Adipocyte (in vitro differentiated cells): ENCODE measurements around the gene SLC22A23.

Experiments
- DNase-seq: peaks from one replicate; pipeline ENCODE4 v3.0.0-alpha.2; 2015; ENCODE audit warnings: low read depth
- H3K27me3 ChIP-seq: replicated peaks from 2 replicates; pipeline ENCODE4 v1.7.0; 2013; ENCODE audit warnings: mild to moderate bottlenecking, low read length, moderate library complexity; ENCODE audit not compliant: control insufficient read depth, insufficient read depth
- H3K36me3 ChIP-seq: 2 replicates; pipeline ENCODE4 v1.7.0; 2013; ENCODE audit warnings: low read length, mild to moderate bottlenecking, moderate library complexity; ENCODE audit not compliant: control insufficient read depth, insufficient read depth, severe bottlenecking
- H3K4me1 ChIP-seq: 2 replicates; pipeline ENCODE4 v1.7.0; 2013; ENCODE audit warnings: mild to moderate bottlenecking, low read length, moderate library complexity; ENCODE audit not compliant: control insufficient read depth, insufficient read depth
- H3K4me3 ChIP-seq: 2 replicates; pipeline ENCODE4 v1.7.0; 2013; ENCODE audit warnings: mild to moderate bottlenecking, low read length, moderate library complexity
- H3K9ac ChIP-seq: 2 replicates; pipeline ENCODE4 v1.7.0; 2013; ENCODE audit warnings: mild to moderate bottlenecking, low read length, moderate library complexity
- H3K9me3 ChIP-seq: 2 replicates; pipeline ENCODE4 v1.7.0; 2013; ENCODE audit warnings: mild to moderate bottlenecking, low read length, moderate library complexity; ENCODE audit not compliant: control insufficient read depth

SLC22A23 gene

DNA sequence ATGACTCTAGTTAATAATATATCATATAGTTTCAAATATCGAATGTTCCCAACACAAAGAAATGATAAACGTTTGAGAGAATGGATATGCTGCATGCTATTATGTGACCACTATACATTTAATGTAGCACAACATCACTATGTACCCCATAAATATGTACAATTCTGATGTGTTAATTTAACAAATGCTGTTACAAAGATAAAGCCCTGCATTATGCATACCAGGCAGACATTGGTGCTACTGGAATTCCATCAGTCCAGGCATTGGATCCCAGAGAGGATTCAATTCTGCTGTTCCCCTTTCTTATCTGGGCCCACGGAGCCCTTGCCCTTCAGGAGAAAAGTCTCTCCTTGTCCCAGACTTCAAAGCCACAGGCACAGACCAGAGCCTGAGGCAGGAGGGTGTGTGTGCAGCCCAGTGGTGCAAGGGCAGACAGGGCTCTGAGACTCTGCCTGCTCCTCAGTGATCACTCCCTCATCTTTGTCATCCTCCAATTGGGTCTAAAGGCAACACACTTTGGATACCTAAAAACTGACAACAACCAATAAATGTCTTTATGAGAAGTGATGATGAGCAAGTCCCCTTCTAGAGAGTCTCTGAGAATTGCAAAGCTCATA, 152.9 kb downstream of the SLC22A23 start:
- Histone ChIP-seq H3K4me3 (no peak overlapping the region), H3K27me3 (no peaks in the 10 kb centered on the region), H3K36me3 (peaks cover 26% of the 10 kb centered on the region), H3K4me1 (no peaks in the 10 kb centered on the region), H3K9ac (no peak overlapping the region), H3K9me3 (no peaks in the 10 kb centered on the region)
- no peak for DNase-seq

DNA sequence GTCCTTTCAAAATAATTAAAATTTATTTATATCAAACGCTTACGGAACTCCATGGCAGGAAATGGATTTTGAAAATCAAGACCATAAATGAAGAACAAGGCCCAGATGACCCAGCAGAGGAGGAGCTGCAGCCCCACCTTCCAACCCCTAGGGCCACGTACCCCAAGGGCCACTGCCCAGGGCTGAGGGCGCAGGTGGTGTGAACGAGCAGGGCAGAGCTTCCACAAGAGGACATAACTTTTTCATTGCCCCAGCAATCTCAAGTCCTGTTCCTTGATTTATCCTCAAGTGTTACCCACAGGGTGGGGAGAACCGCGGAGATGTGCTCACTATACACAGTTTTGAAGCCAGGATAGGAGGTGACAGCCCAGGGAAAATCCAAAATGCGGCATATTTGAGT, 155.3 kb downstream of the SLC22A23 start:
- H3K4me1 ChIP-seq: no peaks in the 10 kb centered on the region
- H3K36me3 ChIP-seq: peaks cover 36% of the 10 kb centered on the region
- DNase-seq: no peak
- no peak overlapping the region for H3K4me3 ChIP-seq
- H3K9me3 ChIP-seq: no peaks in the 10 kb centered on the region
- no peaks in the 10 kb centered on the region for H3K27me3 ChIP-seq
- H3K9ac ChIP-seq: no peak overlapping the region

DNA sequence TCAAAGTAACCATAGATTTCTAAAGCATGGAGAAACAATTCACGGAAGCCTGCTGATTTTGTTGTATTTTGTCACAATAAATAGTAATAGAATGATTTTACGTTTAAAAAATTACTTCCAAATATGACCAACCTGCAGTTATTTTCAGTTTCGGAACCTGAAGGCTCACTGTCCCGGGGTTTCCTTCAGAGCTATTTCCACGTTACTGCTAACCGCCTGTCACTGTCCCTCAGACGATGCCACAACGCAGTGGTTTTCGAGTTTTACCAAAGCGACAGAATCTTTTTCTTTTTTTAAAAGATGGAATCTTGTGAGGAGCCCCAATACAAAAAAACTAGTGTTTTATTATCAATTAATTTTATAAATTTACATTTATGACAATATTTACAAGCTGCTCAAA, 157.6 kb downstream of the SLC22A23 start:
- no peaks in the 10 kb centered on the region for H3K4me1 ChIP-seq
- peaks cover 37% of the 10 kb centered on the region for H3K36me3 ChIP-seq
- no peak overlapping the region for H3K9ac ChIP-seq
- no peak for DNase-seq
- H3K9me3 ChIP-seq: no peaks in the 10 kb centered on the region
- H3K27me3 ChIP-seq: no peaks in the 10 kb centered on the region
- H3K4me3 ChIP-seq: no peak overlapping the region

DNA sequence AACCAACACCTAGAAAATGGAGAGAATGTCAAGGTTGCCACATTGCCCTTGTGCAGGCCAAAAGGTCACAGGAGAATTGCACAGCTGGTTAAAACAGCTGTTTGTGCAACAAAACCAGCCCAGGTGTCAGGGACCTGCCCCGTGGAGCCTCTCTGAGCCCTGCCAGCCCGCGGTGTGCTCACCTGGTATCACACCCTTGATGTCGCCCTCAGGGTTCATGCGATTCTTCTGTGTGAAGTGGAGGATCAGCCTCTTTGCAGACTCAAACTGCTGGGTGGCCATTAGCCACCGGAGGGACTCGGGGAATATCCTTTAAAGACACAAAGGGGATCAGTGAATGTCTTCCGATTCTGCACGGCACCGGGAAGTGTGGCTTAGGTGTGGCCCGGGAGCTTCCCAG, 158.9 kb downstream of the SLC22A23 start:
- H3K4me3 ChIP-seq: no peak overlapping the region
- H3K27me3 ChIP-seq: no peaks in the 10 kb centered on the region
- H3K36me3 ChIP-seq: peaks cover 37% of the 10 kb centered on the region
- H3K9me3 ChIP-seq: no peaks in the 10 kb centered on the region
- no peak for DNase-seq
- H3K4me1 ChIP-seq: no peaks in the 10 kb centered on the region
- no peak overlapping the region for H3K9ac ChIP-seq

DNA sequence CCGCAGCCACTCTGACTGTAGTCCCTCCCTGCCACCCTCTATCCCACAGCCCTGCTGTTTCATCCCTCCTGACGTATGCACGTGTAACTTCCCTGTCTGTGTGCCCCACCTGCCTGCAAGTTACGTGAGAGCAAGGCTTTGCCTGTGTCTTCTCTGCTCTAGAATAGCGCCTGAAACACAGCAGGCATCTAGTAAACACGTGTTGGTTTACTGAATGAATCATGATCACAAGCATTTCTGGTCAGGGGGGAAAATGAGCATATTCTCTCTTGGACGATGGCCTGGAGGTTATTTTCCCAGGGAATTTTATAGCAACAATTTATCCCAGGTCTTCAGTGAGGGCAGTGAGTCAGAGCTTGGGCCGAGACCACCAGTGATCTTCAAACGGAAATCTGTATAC, 159.8 kb downstream of the SLC22A23 start:
- H3K36me3 ChIP-seq: peaks cover 43% of the 10 kb centered on the region
- DNase-seq: no peak
- H3K27me3 ChIP-seq: no peaks in the 10 kb centered on the region

DNA sequence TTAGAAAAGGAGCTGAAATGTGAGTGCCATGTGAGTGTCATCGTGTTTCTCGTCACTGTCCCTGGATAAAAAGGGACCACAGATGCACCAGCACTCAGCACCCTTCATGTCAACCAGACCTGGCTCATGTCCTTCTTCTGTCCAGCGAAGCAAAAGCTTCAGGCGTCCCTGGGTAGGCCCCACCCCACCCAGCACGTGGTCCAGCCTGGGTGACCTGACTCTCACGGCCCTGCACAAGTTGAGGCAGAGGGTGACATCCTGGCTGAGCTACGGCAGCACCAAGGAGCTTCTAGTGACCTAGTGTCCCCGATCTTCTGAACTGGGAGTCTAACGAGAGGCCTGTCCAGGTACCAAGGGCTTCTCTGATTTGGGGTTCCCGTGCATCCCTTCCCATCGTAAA, 160.3 kb downstream of the SLC22A23 start:
- Histone ChIP-seq H3K36me3 (peaks cover 48% of the 10 kb centered on the region), H3K4me3 (no peak overlapping the region), H3K9ac (no peak overlapping the region), H3K9me3 (no peaks in the 10 kb centered on the region), H3K4me1 (no peaks in the 10 kb centered on the region), H3K27me3 (no peaks in the 10 kb centered on the region)
- no peak for DNase-seq

More for the DNA sequence above, 159.8 kb downstream of the SLC22A23 start:
- H3K9ac ChIP-seq: no peak overlapping the region
- H3K4me1 ChIP-seq: no peaks in the 10 kb centered on the region
- H3K4me3 ChIP-seq: no peak overlapping the region
- no peaks in the 10 kb centered on the region for H3K9me3 ChIP-seq

DNA sequence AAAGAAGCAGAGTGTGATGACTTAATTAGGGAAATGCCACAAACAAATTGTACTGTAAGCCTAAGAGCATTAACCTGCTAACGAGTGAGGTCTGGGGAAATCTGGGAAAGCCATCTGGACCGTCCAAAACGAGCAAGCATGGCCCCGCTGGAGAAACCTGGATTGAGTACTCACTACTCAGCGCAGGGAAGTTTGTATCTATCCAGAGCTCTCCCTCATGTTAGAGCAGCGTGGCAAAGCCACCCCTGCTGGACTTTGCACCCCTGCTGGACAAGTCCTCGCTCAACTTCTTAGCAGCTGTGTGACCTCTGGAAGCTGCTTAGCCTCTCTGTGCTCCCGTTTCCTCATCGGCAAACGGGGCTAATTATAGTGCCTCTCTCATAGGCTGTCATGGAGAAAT, 160.8 kb downstream of the SLC22A23 start:
- H3K4me1 ChIP-seq: no peaks in the 10 kb centered on the region
- no peak for DNase-seq
- H3K9ac ChIP-seq: no peak overlapping the region
- peaks cover 53% of the 10 kb centered on the region for H3K36me3 ChIP-seq
- H3K27me3 ChIP-seq: no peaks in the 10 kb centered on the region
- no peak overlapping the region for H3K4me3 ChIP-seq
- H3K9me3 ChIP-seq: no peaks in the 10 kb centered on the region

DNA sequence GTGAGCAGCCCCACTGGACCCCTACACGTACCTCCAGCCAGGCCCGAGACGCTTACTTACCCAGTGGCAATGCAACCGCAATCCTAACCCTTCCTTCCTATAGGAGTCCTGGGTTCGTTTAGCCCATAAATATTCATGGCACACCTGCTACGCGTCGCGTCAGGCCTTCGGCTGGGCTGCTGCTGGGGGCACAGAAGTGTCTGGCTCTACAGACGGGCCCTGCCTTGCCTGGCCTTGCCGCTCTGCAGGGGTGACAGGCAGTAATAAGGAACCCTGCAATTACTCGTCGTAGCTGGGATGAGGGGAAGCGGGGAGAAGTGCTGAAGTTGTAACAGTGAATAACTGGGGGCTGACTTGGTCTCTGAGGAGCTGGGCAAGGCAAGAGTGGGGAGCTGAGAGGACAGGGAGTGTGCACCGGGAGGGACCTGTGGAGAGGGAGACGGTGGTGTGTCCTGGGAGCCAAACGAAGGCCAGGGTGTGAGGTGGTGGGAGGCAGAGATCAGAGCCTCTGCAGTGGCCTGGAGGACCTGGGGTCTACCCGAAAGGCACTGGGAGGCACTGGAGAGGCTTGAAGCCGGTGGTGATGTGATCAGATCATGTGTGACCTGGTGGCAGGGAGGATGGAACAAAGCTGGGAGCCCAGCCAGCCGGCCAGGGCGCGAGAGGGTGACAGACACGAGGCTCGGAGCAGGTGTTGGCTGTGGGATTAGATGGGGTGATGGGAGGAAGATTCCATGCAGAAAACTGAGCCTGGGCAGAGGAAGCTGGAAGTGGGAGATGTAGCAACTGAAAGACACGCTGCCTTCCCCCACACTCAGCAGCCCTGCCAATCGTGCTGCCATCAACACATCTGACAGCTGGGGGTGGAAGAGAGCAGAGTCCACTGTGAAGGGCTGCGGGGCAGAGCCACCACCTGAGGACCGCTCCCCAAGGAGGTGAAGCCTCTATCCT, 161.7 kb downstream of the SLC22A23 start:
- peaks cover 62% of the 10 kb centered on the region for H3K36me3 ChIP-seq
- H3K9me3 ChIP-seq: no peaks in the 10 kb centered on the region
- no peak overlapping the region for H3K9ac ChIP-seq
- no peaks in the 10 kb centered on the region for H3K27me3 ChIP-seq
- no peak overlapping the region for H3K4me3 ChIP-seq
- no peaks in the 10 kb centered on the region for H3K4me1 ChIP-seq
- no peak for DNase-seq

DNA sequence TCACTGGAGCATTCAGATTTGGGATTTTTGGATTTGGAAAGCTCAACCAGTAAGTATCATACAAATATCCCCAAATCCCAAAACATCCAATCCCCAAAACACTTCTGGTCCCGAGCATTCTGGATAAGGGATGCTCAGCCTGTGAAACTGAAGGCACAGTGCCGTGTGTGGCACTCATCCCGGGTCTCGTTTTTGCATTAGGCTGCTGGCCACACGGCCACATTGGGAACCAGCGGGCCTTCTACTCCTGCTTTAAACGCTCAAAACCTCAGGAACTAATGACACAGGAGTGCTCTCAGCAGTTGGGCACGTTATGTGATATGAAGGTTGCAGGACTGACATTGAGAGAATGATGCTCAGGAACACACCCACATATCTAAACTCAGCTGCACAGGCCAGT, 162.5 kb downstream of the SLC22A23 start:
- no peak for DNase-seq
- Histone ChIP-seq H3K36me3 (peaks cover 64% of the 10 kb centered on the region), H3K9ac (no peak overlapping the region), H3K27me3 (no peaks in the 10 kb centered on the region), H3K4me1 (no peaks in the 10 kb centered on the region), H3K4me3 (no peak overlapping the region), H3K9me3 (no peaks in the 10 kb centered on the region)

DNA sequence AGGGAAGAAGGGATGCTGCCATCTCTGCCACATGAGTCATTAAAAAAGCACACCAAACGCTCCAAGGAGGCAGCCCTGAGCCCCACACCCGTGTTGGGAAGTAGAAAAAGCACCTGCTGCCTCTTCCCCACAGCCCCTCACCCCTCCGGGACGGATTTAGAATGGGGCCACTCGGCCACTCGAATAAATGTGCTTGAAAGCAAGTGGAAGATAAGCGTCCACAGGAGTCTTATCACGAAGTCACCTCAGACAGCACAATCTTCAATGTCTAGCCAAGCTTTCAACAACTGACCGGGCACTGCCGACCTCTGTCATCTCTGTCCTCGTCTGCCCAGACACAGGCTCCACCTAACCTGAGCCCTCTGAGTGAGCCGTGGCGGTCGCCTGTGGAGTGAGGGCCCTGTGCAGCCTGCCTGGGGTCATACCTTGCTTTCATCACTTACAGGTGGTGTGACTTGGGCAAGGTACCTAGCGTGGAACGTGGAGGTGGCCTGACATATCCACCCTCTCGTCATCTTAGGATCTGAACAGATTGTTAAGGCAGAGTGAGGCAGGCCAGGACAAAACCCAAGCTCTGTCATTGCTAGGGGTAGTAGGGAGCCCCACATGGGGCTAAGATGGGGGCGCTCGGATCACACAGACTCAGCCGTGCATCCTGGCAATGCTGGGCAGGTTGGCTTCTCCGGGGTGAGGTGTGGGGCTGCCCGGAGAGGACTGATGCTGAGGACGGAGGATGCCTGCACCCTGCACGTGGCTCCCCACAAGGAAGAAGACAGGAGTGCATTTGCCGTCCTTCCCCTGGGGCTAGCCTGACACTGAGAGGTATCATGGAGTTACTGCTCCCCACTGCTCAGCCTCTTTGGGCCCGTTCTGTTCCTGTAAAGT, 163.3 kb downstream of the SLC22A23 start:
- H3K4me3 ChIP-seq: no peak overlapping the region
- DNase-seq: no peak
- no peaks in the 10 kb centered on the region for H3K4me1 ChIP-seq
- peaks cover 65% of the 10 kb centered on the region for H3K36me3 ChIP-seq
- no peaks in the 10 kb centered on the region for H3K9me3 ChIP-seq
- no peak overlapping the region for H3K9ac ChIP-seq
- H3K27me3 ChIP-seq: no peaks in the 10 kb centered on the region
